ENCODE data around the gene TXNRD2. TPM values are rescaled to one million over a fixed set of nuclear protein-coding genes. Genes with fewer than 3 reads are reported as not detected.

The TXNRD2 gene
- 10 to 100 TPM in 1 of 2 donors, 1 to 10 TPM in 1; 4.6 to 33.0 TPM for total RNA-seq

DNA sequence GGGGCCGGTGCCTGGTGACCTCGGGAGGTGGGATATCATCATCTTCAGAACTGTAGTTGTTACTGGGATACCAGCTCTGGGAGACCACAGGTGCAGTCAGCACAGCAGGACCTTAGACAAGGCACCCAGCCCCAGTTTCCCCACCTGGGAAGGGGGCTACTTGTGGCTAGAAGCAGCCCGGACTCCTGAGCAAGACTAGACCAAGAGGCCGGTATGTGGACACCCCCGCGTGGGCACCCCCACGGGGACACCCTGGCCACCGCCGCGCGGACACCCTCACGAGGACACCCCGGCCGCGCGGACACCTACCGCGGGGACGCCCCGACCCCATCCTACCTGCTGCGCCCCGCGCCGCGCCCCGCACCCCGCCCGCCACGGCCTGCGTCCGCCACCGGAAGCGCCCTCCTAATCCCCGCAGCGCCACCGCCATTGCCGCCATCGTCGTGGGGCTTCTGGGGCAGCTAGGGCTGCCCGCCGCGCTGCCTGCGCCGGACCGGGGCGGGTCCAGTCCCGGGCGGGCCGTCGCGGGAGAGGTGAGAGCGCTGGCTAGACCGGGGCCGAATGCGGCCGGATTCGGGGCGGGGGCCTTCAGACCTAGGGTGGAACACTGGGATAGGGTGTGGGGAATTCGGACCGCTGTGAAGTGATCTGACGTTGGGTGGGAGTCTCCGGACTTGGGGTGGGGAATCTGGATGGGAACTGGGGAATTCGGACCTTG is at the start of gene TXNRD2, which contains the start of gene COMT:
Gene TXNRD2 (minus strand): TSS at position 454 of the 718 bp plus-strand sequence. CDS start 15 bp downstream, at position 439.
Gene COMT (plus strand): TSS at position 408 of the 718 bp plus-strand sequence. CDS start 20,755 bp downstream, outside the sequence.
- ATAC-seq (peak; percentile 88 to 92), DNase-seq (ENCODE audit: low spot score in 2 of 2) (peak; percentile 74 to 77)
- H3K9me3 Mint-ChIP-seq, result peaks cover 4 to 5% of the 10 kb centered on the region in 2 donors
- H3K36me3 Mint-ChIP-seq, result peaks cover 19 to 35% of the 10 kb centered on the region in 2 donors
- H3K27ac Mint-ChIP-seq, result peak within 1 kb of the TSS; percentile 95 to 99

DNA sequence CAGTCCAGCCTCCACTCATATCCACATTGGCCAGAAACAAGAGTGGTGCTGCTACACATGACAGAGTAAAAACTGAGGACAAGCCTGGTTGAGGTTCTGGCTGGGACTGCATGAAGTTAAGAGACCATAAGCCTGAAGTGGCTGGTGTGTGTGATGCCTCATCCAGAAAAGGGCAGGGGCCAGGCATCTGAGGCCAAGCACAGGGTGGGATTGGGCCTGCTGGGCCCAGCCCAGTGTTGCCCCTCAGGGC is 49.7 kb upstream of the TXNRD2 start:
- H3K27ac Mint-ChIP-seq, result no peak overlapping the region
- no peaks in the 10 kb centered on the region for H3K9me3 Mint-ChIP-seq
- H3K36me3 Mint-ChIP-seq, result no peaks in the 10 kb centered on the region
- ATAC-seq (no peak), DNase-seq (ENCODE audit: low spot score in 2 of 2) (no peak)

DNA sequence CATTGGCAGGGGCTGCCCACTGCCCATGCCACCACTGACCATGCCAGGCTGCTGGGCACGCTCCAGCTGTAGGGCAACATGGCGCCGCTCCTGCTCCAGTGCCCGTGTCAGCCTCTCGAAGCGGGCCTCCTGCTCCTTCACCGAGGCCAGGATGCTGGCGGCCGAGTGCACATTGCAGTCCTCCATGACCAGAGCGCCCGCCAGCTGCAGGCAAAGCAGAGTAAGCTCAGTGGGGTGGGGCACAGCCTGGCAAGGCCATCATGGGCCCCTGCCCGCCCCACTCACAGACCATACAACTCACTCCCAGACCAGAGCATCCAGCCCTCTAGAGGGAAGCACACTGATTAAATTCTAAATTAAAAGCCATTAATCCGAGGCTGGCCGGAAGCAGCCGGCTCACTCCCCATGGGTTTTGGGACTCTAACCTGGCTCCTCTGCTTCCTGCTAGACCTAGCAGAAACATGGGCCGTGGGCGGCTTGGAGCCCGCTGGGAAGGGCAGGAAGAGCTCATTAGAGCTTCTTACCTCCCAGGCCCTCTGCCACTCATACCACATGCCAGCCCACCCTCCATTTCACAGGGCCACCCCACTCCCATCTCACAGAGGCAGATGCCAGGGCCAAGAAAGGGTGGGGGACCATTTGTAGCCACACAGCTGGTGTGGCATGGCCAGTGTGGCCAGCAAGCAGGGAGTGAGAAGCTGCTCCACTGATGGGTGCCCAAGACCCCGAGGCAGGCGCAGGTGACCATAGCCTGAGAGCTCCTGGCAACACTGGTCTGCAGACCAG is 49.2 kb upstream of the TXNRD2 start:
- no peak for DNase-seq (ENCODE audit: low spot score in 2 of 2)
- Mint-ChIP-seq H3K27ac (no peak overlapping the region), H3K9me3 (no peaks in the 10 kb centered on the region)

DNA sequence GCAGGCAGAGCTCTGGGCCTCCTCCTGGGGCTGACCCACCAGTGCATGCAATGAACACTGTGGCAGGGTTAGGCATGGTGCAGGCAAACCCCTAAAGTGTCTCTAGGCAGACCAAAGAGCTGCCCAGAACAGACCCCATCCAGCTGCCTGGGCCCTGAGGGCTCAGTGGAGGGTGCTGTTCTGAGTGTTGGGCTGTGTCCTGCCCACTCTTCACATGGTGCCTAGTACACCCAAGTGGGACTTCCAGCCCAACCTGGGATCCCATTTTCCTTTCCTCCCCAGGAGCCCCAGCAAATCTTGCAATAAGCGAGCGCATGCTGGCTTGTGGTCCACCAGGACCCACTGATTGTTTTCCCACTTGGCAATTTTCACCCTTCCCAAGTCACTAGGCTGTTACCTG is 48.6 kb upstream of the TXNRD2 start:
- no peak overlapping the region for H3K27ac Mint-ChIP-seq
- H3K9me3 Mint-ChIP-seq, result no peaks in the 10 kb centered on the region
- ATAC-seq (no peak), DNase-seq (ENCODE audit: low spot score in 2 of 2) (no peak)
- no peaks in the 10 kb centered on the region for H3K36me3 Mint-ChIP-seq

More for the DNA sequence above, 49.2 kb upstream of the TXNRD2 start:
- no peak for ATAC-seq
- no peaks in the 10 kb centered on the region for H3K36me3 Mint-ChIP-seq

DNA sequence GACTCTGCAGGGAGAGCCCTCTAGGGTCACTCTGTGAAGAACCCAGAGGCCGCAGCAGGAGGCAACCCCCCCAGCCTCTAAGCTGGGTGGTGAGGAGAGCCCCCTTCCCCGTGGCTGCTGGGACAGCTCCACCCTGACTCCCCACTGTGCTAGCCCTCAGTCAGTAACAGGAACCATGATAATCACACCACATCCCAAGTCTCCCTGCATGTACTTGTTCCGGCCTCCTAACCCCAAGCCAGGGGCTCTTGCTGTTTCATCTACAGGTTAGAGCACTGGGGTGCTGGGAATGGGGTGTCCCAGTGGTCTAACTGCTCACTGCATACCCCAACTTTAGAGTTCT is 48.1 kb upstream of the TXNRD2 start:
- ATAC-seq (no peak), DNase-seq (ENCODE audit: low spot score in 2 of 2) (no peak)
- Mint-ChIP-seq H3K9me3 (no peaks in the 10 kb centered on the region), H3K27ac (no peak overlapping the region), H3K36me3 (no peaks in the 10 kb centered on the region)

DNA sequence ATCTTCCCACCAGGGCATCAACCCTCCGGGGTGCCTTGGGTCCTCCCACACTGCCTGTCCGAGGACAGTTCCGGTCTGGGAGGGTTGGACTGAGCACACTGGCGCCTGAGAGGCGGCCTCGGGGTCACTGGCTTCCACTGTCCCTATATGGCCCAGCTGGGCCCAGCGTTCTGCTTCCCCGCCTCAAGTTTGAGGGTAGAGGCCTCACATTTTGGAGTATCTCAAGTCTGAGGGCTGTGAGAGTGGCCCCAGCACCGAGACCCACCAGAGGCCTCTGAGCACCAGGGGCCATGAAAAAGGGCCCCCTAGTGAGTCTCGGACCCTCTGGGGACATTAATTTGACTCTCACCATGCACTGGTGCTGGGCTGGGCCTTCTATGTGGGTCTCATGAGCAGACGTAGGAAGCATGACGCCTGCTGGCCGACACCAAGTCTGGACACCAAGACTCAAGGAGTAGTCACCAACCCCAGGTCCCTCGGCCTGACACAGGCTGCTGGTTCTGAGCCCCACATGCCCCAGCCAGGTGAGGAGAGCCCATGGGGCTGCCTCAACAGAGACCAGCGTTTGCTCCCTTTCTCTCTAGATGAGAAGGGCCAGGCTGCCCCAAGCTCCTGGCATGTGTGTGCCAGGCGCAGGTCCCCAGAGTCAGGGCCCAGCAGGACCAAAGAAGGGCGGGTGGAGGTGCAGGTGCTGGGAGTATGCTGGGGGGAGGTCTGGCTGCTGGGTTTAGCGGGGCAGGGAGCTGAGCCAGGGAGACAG is 47.5 kb upstream of the TXNRD2 start:
- no peak overlapping the region for H3K27ac Mint-ChIP-seq
- H3K9me3 Mint-ChIP-seq, result no peaks in the 10 kb centered on the region
- no peaks in the 10 kb centered on the region for H3K36me3 Mint-ChIP-seq
- ATAC-seq (no peak), DNase-seq (ENCODE audit: low spot score in 2 of 2) (no peak)

DNA sequence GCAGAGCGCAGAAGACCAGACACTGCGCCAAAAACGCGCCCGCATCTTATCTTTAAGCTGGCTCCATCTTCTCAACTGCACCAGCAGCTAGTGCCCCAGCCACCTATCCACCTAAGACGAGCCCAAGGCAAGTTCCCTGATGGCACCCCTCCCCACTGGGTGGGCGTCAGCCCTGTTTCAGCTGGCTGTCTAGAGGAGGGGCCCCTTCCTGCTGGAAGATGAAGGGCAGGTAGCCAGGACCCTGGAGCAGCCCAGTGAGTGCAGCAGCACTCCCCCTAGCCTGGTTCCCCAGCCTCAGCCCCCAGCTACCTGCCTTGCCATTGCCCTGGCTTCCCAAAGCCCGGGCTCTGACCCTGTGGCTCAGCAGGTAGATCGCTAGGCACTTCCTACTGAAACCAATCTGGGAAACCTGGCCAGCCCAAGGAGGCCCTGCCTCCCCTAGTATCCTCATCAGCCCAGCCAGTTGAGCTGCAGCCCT is 46.8 kb upstream of the TXNRD2 start:
- Mint-ChIP-seq H3K9me3 (no peaks in the 10 kb centered on the region), H3K36me3 (no peaks in the 10 kb centered on the region), H3K27ac (no peak overlapping the region)
- ATAC-seq (no peak), DNase-seq (ENCODE audit: low spot score in 2 of 2) (no peak)

DNA sequence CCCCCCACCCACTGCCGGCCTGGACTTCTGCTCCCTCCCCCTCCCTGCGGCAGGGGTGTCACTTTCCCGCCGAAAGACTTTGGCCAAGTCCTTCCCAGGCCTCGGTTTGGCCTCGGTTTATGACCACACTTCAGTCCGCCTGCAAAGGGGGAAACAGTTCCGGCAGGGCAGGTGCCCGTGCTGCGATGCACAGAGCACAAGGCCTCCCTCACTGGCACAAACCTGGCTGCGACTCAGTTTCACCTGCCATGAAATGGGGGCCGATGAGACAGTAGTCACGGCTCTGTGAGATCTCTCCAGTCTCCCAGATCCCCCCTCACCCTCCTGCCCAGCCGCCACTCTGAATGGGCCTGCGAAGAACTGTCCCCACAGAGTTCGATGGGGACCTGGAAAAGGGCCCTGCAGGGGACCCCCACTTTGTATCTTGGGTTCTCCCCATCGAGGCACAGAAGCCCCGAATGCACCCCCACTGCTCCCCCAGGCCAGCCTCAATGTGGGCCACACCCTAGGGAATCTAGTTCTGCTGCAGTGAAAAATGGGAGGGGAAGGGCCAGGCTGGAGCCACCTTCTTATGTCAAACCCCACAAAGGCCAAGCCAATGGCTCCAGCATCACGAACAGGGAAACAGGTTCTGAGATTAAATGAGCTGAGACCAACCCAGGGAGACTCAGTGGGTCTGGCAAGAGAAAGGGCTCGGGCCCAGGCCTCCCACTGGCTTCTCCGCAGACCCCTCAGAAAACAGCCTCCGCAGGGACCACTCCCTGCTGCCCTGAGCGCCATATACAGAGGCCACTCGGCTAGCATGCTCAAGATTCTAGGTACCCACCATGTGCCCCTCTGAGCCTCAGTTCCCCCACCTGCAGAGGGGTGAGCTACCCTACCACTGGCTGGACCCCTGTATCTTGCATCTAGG is 46.0 kb upstream of the TXNRD2 start:
- no peak for DNase-seq (ENCODE audit: low spot score in 2 of 2)
- Mint-ChIP-seq H3K9me3 (no peaks in the 10 kb centered on the region), H3K36me3 (no peaks in the 10 kb centered on the region), H3K27ac (no peak overlapping the region)
- ATAC-seq, result no peak

DNA sequence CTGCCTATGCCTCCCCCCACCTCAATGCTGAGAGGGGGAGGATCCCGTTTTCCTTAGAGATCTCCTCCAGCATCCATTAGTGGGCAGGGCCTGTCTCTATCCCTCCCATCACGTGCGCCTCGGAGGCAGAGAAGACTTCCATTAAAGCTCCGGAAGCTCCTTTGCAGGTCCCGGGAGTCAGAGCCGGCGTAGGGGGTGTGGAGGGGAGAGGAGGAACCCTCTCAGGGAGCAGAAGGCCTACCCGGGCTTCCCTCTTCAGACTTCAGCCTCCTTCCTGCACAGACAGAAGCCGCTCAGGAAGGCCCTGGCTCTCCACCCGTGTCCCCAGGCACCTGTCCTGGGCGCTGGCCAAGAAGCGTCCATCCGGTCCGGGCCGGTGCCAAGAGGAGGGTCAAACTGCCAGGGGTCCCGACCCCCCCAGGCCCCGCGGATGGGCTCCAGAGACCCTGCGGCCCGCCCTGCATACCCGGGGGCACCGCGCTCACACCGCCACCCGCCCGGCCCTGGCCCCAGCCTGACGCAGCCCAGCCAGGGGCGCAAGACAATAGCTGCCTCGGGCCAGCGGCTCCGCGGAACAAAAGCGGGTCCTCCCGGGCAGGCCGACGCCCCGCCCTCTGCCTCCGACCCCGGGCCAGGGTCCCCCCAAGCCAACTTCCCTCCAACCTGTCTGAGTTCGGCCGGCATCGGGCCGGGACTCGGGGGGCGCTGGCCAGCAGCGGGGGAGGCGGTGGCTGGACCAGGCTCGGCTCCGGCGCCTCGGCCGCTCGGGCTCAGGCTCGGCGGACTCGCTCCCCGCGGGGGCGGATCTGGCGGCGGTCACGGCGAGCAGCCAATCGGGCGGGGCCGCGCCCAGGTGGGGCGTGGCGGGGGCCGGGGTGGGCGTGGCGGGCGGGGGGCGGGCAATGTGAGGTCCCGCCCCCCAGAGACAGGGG is 45.1 kb upstream of the TXNRD2 start:
- Mint-ChIP-seq H3K9me3 (no peaks in the 10 kb centered on the region), H3K36me3 (no peaks in the 10 kb centered on the region), H3K27ac (no peak overlapping the region)
- ATAC-seq (peak; percentile 81 to 91), DNase-seq (ENCODE audit: low spot score in 2 of 2) (peak in 1 of 2 donors; percentile 81)

DNA sequence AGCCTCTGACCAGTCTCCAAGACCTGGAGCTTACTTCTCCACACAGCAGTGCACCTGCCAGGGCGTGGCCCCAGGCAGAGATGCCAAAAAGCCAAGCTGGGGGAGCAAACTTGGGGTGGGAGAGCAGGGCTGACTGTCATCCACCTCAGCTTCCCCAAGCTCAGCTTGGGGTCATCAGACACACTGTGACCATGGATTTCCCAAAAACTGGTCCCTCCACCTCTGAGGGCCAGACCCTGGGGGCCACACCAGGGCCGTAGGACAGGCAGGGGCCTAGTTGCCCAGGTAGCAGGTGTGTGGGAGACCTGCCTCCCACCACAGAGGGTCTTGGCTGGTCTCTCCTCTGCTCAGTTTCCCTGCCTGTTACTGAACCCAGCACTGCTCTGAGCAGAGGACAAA is 44.4 kb upstream of the TXNRD2 start:
- Mint-ChIP-seq H3K9me3 (no peaks in the 10 kb centered on the region), H3K27ac (no peak overlapping the region), H3K36me3 (no peaks in the 10 kb centered on the region)
- DNase-seq (ENCODE audit: low spot score in 2 of 2) (no peak), ATAC-seq (peak in 1 of 2 donors; percentile 2)

DNA sequence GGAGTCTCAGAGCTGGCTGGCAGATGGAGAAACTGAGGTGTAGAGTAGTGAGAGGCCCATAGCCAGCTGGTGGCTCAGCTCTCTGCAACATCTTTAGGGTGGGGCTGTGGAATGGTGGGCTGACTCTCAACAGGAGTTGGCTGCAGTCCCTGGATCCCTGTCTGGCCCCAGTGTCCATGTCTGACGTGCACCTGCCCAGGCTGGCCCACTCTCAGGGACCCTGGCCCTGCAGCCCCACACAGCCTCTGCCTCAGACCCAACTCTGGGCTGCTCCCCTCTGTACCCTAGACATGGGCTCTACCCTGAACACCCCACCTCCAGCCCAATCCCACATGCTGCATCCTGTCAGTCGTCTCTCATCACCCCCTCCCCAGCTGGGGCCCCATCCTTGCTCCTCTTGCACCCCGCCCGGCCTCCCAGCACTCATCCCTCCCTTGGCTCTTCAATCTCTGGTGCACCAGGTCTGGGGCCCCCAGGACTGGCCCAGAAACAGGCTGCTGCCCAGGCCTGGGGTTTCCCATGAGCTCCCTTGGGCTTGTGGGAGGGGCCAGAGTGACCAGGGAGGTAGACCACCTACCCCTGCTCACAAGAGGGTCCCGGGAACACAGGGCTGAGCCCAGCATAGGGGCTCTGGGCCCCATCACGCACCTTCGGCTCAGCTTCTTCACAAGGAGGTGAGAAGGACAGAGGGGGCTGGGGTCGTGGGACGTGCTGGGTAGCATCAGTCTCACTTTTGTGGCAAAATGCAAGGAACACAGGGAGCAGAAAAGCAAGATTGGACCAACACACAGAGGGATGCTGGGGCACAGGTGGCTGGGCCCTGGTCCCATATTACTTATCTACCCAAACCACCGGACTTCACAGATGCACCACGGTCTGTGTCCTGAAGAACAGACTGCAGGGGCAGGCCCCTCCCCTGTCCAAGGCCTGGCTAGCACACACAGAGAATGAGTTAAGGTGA is 43.5 kb upstream of the TXNRD2 start:
- H3K9me3 Mint-ChIP-seq, result no peaks in the 10 kb centered on the region
- no peak for DNase-seq (ENCODE audit: low spot score in 2 of 2)
- no peak for ATAC-seq
- no peaks in the 10 kb centered on the region for H3K36me3 Mint-ChIP-seq
- no peak overlapping the region for H3K27ac Mint-ChIP-seq

DNA sequence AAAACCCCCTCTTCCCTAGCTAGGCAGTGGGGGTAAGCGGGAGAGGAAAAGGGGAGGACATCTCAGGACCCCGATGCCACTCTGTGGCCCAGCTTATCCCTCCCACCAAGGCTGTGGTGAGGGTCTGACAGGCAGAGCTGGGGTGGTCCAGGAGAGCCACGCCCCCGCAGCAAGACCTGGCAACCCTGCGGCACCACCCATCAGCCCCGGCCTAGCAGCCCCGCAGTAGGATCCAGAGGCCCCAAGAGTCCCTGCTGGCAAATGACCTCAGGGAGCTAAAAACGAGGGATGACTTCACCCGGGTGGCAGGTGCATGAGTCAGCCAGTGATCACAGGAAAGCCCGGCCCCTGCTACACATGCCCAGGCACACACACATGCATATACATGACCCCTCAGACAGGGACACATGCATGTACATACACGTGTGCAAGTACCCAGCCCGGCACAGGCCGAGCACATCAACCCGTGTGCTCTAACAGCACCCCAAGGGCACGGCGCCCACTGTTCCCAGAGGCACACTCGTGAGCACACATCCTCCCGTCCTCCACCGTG is 42.7 kb upstream of the TXNRD2 start:
- Mint-ChIP-seq H3K36me3 (no peaks in the 10 kb centered on the region), H3K27ac (no peak overlapping the region), H3K9me3 (no peaks in the 10 kb centered on the region)
- ATAC-seq (peak in 1 of 2 donors; percentile 36), DNase-seq (ENCODE audit: low spot score in 2 of 2) (no peak)

DNA sequence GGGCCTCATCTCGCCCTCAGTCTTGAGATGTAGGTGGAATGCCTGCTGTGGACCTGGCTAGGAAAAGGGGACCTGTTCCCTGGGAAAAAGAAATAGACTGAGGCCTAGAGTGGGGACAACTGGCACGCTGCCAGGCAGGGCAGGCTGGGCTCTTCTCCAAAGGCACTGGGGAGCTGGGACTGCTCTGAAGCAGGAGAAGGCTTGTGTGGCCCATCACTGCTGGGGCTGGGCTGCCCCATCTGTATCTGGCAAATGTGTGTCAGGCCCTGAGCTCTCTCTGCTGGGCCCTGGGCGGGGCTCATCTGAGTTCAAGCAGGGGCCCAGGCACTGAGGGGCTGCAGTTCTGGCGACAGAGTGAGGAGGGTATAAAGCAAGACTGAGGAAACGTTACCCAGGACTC is 42.1 kb upstream of the TXNRD2 start:
- Mint-ChIP-seq H3K9me3 (no peaks in the 10 kb centered on the region), H3K36me3 (no peaks in the 10 kb centered on the region), H3K27ac (no peak overlapping the region)
- no peak for ATAC-seq
- no peak for DNase-seq (ENCODE audit: low spot score in 2 of 2)

DNA sequence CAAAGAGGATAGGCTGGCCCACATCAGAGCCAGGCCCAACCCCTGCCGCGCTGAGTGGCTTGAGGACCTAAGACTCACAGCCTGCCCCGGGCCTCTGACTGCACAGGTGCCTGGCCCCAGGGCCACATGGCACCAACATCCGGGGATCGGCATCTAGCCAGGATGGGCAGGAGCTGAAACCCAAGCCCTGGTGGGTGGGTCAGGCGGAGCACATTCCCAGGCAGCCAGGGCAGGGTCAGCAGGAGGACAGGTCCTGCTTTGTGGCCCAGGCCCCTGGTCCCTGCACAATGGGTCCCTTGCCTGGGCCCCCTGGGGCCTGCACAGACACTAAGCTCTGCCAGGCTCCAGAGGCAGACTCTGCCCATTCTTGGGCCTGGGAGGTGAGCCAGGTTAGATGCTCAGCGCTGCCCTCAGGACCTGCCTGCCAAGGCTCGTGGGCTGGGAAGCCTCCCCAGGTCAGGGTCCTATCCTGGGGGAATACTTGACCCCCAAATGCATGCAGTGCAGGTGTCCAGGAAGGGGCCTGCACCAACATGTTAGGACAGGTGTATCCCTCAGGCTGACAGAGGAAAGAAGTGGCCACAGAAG is 41.5 kb upstream of the TXNRD2 start:
- no peaks in the 10 kb centered on the region for H3K36me3 Mint-ChIP-seq
- no peak for DNase-seq (ENCODE audit: low spot score in 2 of 2)
- no peak for ATAC-seq
- no peak overlapping the region for H3K27ac Mint-ChIP-seq
- no peaks in the 10 kb centered on the region for H3K9me3 Mint-ChIP-seq
